A549 (cell line): ENCODE data around the gene C3orf20. TPM values are rescaled to one million over a fixed set of nuclear protein-coding genes. Genes with fewer than 3 reads are reported as not detected.

ENCODE experiments used
- ATAC-seq, 2 experiments: fragments of 200-7000 bp in 1 of 2; fragments of >200 bp in 1 of 2; cut with Nextera tagmentation in 1 of 2; cut with Tn5 transposase in 1 of 2; 3 replicates each; pipeline versions ENCODE4 v1.8.0 to v1.9.1; 2018 to 2020; ENCODE audit warnings: mild to moderate bottlenecking in 1 of 2, moderate library complexity in 1 of 2
- CTCF ChIA-PET: fragments of 300-600 bp; sonication (Branson Sonifier 250); formaldehyde crosslinking; extraction: SDS; loops from one replicate; lab custom pipeline; 2021; ENCODE audit warnings: antibody characterized with exemption, inconsistent platforms; lab: Yijun Ruan, JAX
- POLR2A ChIA-PET: fragments of 350-600 bp; formaldehyde crosslinking; extraction: SDS; loops from one replicate; lab custom pipeline; 2021; ENCODE audit warnings: antibody characterized with exemption, inconsistent platforms; lab: Yijun Ruan, JAX
- DNase-seq, 2 experiments: peaks; one replicate each; pipeline versions ENCODE4 v3.0.0 to v3.0.0-alpha.2; 2011 to 2016; ENCODE audit warnings: low read depth in 1 of 2, low spot score in 1 of 2
- FAIRE-seq: peaks from 2 replicates; lab custom pipeline; 2011; peaks lifted over from hg19 to GRCh38; lab: Jason Lieb, UNC
- H3K27ac ChIP-seq, 2 experiments: fragments of >200 bp; sonication (Bioruptor Twin); formaldehyde crosslinking; 3 replicates each; pipeline ENCODE4 v1.5.1; 2016 to 2017
- H3K4me1 ChIP-seq: fragments of >200 bp; sonication (Bioruptor Twin); formaldehyde crosslinking; 3 replicates; pipeline ENCODE4 v1.6.1; 2016
- H3K4me2 ChIP-seq: fragments of >200 bp; sonication (Bioruptor Twin); formaldehyde crosslinking; 3 replicates; pipeline ENCODE4 v1.6.1; 2016
- H3K4me3 ChIP-seq: fragments of >200 bp; sonication (Bioruptor Twin); formaldehyde crosslinking; 3 replicates; pipeline ENCODE4 v1.5.1; 2016
- H3K9me3 ChIP-seq: fragments of >200 bp; sonication (Bioruptor Twin); formaldehyde crosslinking; 3 replicates; pipeline ENCODE4 v1.6.1; 2016
- BHLHE40 ChIP-seq: IDR thresholded peaks from 2 replicates; pipeline ENCODE4 v1.6.1; 2012; ENCODE audit warnings: low read depth, low read length, inconsistent platforms
- CBX2 ChIP-seq: fragments of 200-600 bp; sonication (generic); IDR thresholded peaks from 2 replicates; pipeline ENCODE4 v1.6.1; 2016; ENCODE audit warnings: low read depth, mild to moderate bottlenecking, borderline replicate concordance
- CHD2 ChIP-seq: fragments of 150-350 bp; IDR thresholded peaks from 2 replicates; pipeline ENCODE4 v1.6.1; 2014; ENCODE audit warnings: low read length; ENCODE audit not compliant: partially characterized antibody
- CHD4 ChIP-seq: fragments of 200-600 bp; sonication (generic); IDR thresholded peaks from 2 replicates; pipeline ENCODE4 v1.6.1; 2016; ENCODE audit warnings: antibody characterized with exemption, mild to moderate bottlenecking, borderline replicate concordance
- EHF ChIP-seq: fragments of 250-450 bp; sonication (Bioruptor Pico); IDR thresholded peaks from 2 replicates; pipeline ENCODE4 v1.5.0; 2020; ENCODE audit warnings: mild to moderate bottlenecking
- EP300 ChIP-seq, 2 experiments: fragments of >200 bp; sonication (Bioruptor Twin); formaldehyde crosslinking; IDR thresholded peaks; 2 replicates in 1 of 2; 3 replicates in 1 of 2; pipeline ENCODE4 v1.6.1; 2016 to 2017
- ESRRA ChIP-seq: fragments of 150-350 bp; IDR thresholded peaks from 2 replicates; pipeline ENCODE4 v1.6.1; 2014; ENCODE audit warnings: mild to moderate bottlenecking, low read length, borderline replicate concordance
- FOXS1 ChIP-seq: fragments of 250-450 bp; sonication (Bioruptor Pico); IDR thresholded peaks from 2 replicates; pipeline ENCODE4 v1.5.0; 2020; ENCODE audit warnings: mild to moderate bottlenecking, moderate library complexity
- HES2 ChIP-seq: fragments of >200 bp; sonication (Bioruptor Twin); formaldehyde crosslinking; IDR thresholded peaks from 2 replicates; pipeline ENCODE4 v1.6.1; 2016
- HOXB13 ChIP-seq: fragments of 250-450 bp; sonication (Bioruptor Pico); IDR thresholded peaks from 2 replicates; pipeline ENCODE4 v1.5.0; 2020; ENCODE audit warnings: low read depth, mild to moderate bottlenecking, moderate library complexity
- JUN ChIP-seq, 2 experiments: fragments of >200 bp; sonication (Bioruptor Twin); formaldehyde crosslinking; IDR thresholded peaks; 2 replicates in 1 of 2; 3 replicates in 1 of 2; pipeline ENCODE4 v1.6.1; 2016 to 2017
- MYC ChIP-seq: IDR thresholded peaks from 2 replicates; pipeline ENCODE4 v1.6.1; 2012; ENCODE audit warnings: mild to moderate bottlenecking, inconsistent platforms, low read length, improper control_type of control experiment, borderline replicate concordance
- PHF8 ChIP-seq: fragments of 200-600 bp; sonication (generic); IDR thresholded peaks from 2 replicates; pipeline ENCODE4 v1.6.1; 2016; ENCODE audit warnings: low read depth, mild to moderate bottlenecking, antibody characterized with exemption, moderate library complexity, borderline replicate concordance
- POLR2AphosphoS2 ChIP-seq: conservative IDR thresholded peaks from 2 replicates; pipeline ENCODE4 v1.6.1; 2012; ENCODE audit warnings: low read length, improper control_type of control experiment, inconsistent platforms
- RCOR1 ChIP-seq: fragments of 150-350 bp; IDR thresholded peaks from 2 replicates; pipeline ENCODE4 v1.6.1; 2014; ENCODE audit warnings: antibody characterized with exemption, low read length, low read depth
- RNF2 ChIP-seq: fragments of 200-600 bp; sonication (generic); IDR thresholded peaks from 2 replicates; pipeline ENCODE4 v1.6.1; 2016; ENCODE audit warnings: low read depth, mild to moderate bottlenecking, antibody characterized with exemption, moderate library complexity, borderline replicate concordance
- SREBF2 ChIP-seq: fragments of 450-650 bp; IDR thresholded peaks from 2 replicates; pipeline ENCODE4 v1.6.1; 2014; ENCODE audit warnings: mild to moderate bottlenecking, moderate library complexity
- ZC3H11A ChIP-seq: fragments of 450-650 bp; IDR thresholded peaks from 2 replicates; pipeline ENCODE4 v1.6.1; 2014; ENCODE audit warnings: antibody characterized with exemption, mild to moderate bottlenecking
- ZSCAN20 ChIP-seq: fragments of 250-450 bp; sonication (Bioruptor Pico); IDR thresholded peaks from 2 replicates; pipeline ENCODE4 v1.8.0; 2022; ENCODE audit warnings: mild to moderate bottlenecking, moderate library complexity
- WGBS: methylation state at CpG from one replicate; pipeline ENCODE4 v1.1.6; 2017; ENCODE audit errors: missing lambda C conversion rate; 5-methylcytosine and 5-hydroxymethylcytosine counted together
- polyA plus RNA-seq, 4 experiments: library from polyadenylated mRNA; depleted of rRNA in 3 of 4; stranded (reverse); fragments of >200 nt; fragmentation: RNase III in 1 of 4; extraction: RNeasy Plus Mini Kit Qiagen cat#74134 plus additional on column Dnase treatment in 1 of 4; gene quantifications; 2 replicates in 3 of 4; 3 replicates in 1 of 4; pipeline ENCODE4 v1.2.3, GENCODE V29; 2011 to 2017
- TF ChIP-seq, protein P1 (sequence below): fragments of 250-450 bp; sonication (Bioruptor Pico); IDR thresholded peaks from 2 replicates; pipeline ENCODE4 v1.5.0; 2020; ENCODE audit warnings: low read depth, mild to moderate bottlenecking, moderate library complexity
- TF ChIP-seq, protein P2 (sequence below): fragments of 450-650 bp; IDR thresholded peaks from 2 replicates; pipeline ENCODE4 v1.6.1; 2014; ENCODE audit warnings: antibody characterized with exemption
- TF ChIP-seq, protein P3 (sequence below): fragments of >200 bp; sonication (Bioruptor Twin); formaldehyde crosslinking; IDR thresholded peaks from 3 replicates; pipeline ENCODE4 v1.6.1; 2016

C3orf20 gene
- polyA plus RNA-seq, 2 of the 4 experiments (the other 2 are of a cell fraction), result 0.05 TPM; not detected in 1

DNA sequence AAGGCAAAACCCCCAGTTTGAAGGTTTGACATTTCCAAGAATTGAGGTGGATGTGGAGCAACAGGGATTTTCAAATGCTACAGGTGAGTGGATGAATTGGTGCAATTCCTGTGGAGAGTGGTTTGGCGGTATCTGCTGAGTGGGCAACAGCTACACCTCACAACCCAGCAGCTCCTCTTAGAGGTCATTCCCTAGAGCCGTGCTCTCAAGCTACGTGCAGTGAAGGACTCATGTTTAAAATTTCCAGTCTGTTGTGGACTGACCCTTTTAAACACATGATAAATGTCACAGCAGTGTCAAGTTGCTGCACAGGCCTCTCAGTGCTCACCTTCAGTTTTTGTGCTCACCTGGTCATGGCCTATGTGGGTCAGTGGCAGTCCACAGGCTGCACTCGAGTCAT, 9.5 kb downstream of the C3orf20 start:
- POLR2A ChIA-PET, result no interaction called here
- ATAC-seq, result no peak
- peaks cover 9% of the 10 kb centered on the region; the same call in 2 of the 3 replicates for H3K9me3 ChIP-seq
- H3K4me1 ChIP-seq, result no peaks in the 10 kb centered on the region
- no peak overlapping the region for H3K4me2 ChIP-seq
- no peak overlapping the region for H3K27ac ChIP-seq
- DNase-seq, result no peak
- 88% methylated on average over 4 of the region's 4 CpGs for whole genome bisulfite sequencing
- CTCF ChIA-PET, result interaction anchor here (0.7 to 7.4 kb wide), 4 partner anchors 10 to 480 kb away, joined by 3 to 31 read pairs (median 3); partner anchors contain the start of gene C3orf20
- TF ChIP-seq HES2 (no peak), JUN (IDR thresholded peaks at IDR 0.05) (no peak)
- no peak overlapping the region for H3K4me3 ChIP-seq
- no peak for FAIRE-seq

DNA sequence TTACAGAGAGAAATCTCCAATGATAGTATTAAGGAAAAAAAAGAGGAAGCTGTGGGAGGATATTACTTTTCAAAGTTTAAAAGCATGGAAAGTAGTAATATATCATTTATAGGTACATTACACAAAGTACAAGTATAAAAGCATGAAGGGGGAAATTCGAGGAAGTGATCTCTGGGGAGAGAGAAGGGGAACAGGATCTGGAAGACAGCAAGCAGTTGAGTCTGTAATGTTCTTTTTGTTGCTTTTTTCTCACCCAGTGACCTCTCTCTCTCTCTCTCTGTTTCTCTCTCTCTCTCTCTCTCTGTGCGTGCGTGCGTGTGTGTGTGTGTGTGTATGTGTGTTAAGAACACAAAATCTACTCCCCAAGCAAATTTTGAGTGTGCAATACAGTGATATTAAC, 10.2 kb downstream of the C3orf20 start:
- WGBS, result 34% methylated on average over 4 of the region's 4 CpGs
- POLR2A ChIA-PET, result no interaction called here
- TF ChIP-seq, protein P1, sequence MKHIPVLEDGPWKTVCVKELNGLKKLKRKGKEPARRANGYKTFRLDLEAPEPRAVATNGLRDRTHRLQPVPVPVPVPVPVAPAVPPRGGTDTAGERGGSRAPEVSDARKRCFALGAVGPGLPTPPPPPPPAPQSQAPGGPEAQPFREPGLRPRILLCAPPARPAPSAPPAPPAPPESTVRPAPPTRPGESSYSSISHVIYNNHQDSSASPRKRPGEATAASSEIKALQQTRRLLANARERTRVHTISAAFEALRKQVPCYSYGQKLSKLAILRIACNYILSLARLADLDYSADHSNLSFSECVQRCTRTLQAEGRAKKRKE (CRISPR knock-in tag), result no peak
- no peak for TF ChIP-seq CHD2
- TF ChIP-seq, protein P2, sequence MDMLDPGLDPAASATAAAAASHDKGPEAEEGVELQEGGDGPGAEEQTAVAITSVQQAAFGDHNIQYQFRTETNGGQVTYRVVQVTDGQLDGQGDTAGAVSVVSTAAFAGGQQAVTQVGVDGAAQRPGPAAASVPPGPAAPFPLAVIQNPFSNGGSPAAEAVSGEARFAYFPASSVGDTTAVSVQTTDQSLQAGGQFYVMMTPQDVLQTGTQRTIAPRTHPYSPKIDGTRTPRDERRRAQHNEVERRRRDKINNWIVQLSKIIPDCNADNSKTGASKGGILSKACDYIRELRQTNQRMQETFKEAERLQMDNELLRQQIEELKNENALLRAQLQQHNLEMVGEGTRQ, result no peak
- no peak for TF ChIP-seq RNF2
- no peak for TF ChIP-seq RCOR1
- TF ChIP-seq PHF8, result no peak
- TF ChIP-seq HOXB13 (CRISPR knock-in tag), result no peak
- TF ChIP-seq EHF (CRISPR knock-in tag), result no peak
- TF ChIP-seq CBX2, result no peak
- TF ChIP-seq, protein P3, sequence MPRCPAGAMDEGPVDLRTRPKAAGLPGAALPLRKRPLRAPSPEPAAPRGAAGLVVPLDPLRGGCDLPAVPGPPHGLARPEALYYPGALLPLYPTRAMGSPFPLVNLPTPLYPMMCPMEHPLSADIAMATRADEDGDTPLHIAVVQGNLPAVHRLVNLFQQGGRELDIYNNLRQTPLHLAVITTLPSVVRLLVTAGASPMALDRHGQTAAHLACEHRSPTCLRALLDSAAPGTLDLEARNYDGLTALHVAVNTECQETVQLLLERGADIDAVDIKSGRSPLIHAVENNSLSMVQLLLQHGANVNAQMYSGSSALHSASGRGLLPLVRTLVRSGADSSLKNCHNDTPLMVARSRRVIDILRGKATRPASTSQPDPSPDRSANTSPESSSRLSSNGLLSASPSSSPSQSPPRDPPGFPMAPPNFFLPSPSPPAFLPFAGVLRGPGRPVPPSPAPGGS, result no peak
- no peak for TF ChIP-seq EP300 (IDR thresholded peaks at IDR 0.05)
- TF ChIP-seq CHD4, result no peak
- TF ChIP-seq MYC, result no peak
- no peak for TF ChIP-seq POLR2AphosphoS2
- TF ChIP-seq, all 56 proteins: peak for 0
- peaks cover 3% of the 10 kb centered on the region; the same call in 1 of the 3 replicates for H3K9me3 ChIP-seq
- no peak overlapping the region for H3K4me3 ChIP-seq
- ATAC-seq, result no peak
- H3K27ac ChIP-seq, result no peak overlapping the region
- H3K4me2 ChIP-seq, result no peak overlapping the region
- H3K4me1 ChIP-seq, result no peaks in the 10 kb centered on the region
- FAIRE-seq, result no peak
- no peak for DNase-seq
- CTCF ChIA-PET, result interaction anchor here (0.6 to 7.4 kb wide), 3 partner anchors 11 to 259 kb away, joined by 3 to 31 read pairs (median 3); partner anchors contain the start of gene C3orf20

- Histone ChIP-seq H3K4me2 (no peak overlapping the region), H3K9me3 (0 out of 3 replicates have a peak, but pooled peaks cover 3% of the 10 kb centered on the region), H3K27ac (no peak overlapping the region), H3K4me1 (no peaks in the 10 kb centered on the region), H3K4me3 (no peak overlapping the region)
- FAIRE-seq (no peak), DNase-seq (no peak), ATAC-seq (no peak)
- WGBS, result 41% methylated on average over 3 of the region's 3 CpGs
- POLR2A ChIA-PET, result no interaction called here
- CTCF ChIA-PET, result interaction anchor here (0.8 to 7.4 kb wide), 4 partner anchors 10 to 234 kb away, joined by 3 to 31 read pairs (median 6); partner anchors contain the start of gene C3orf20
- TF ChIP-seq ESRRA, result no peak
- TF ChIP-seq FOXS1 (CRISPR knock-in tag), result no peak
- TF ChIP-seq CBX2, result no peak
- TF ChIP-seq ZC3H11A, result no peak
- no peak for TF ChIP-seq CHD4
- TF ChIP-seq HES2, result no peak
- TF ChIP-seq BHLHE40, result no peak
- no peak for TF ChIP-seq SREBF2
- TF ChIP-seq ZSCAN20 (CRISPR knock-in tag), result no peak
- TF ChIP-seq JUN (IDR thresholded peaks at IDR 0.05), result no peak
Measured at GRCh38 chr3:14687360-14687759, 12.4 kb downstream of the C3orf20 start.
